ENCODE results near the gene ICA1. TPM values are rescaled to one million over a fixed set of nuclear protein-coding genes. Genes with fewer than 3 reads are reported as not detected.
"Not testable (repeated sequence)": the region's sequence is repeated elsewhere in the genome, so short reads cannot be mapped to it uniquely, and the experiment has no call there.

The ICA1 gene
- total RNA-seq, 1 donor from 2014 or later: 28.4 TPM

- DNase-seq (ENCODE audit: low read depth in 2 of 2): no peak
These were observed 1.1 kb upstream of the ICA1 start for GRCh38 chr7:8263048-8263447.

- peak; percentile 63 to 72 for DNase-seq (ENCODE audit: low read depth in 2 of 2)
These were observed 884 bp downstream of the ICA1 start for GRCh38 chr7:8260871-8261694.

- no peak for DNase-seq (ENCODE audit: low read depth in 2 of 2)
These were observed 2.3 kb downstream of the ICA1 start for GRCh38 chr7:8259586-8260222.

- no peak for DNase-seq (ENCODE audit: low read depth in 2 of 2)
These were observed 3.2 kb downstream of the ICA1 start for GRCh38 chr7:8258734-8259133.

- DNase-seq (ENCODE audit: low read depth in 2 of 2): no peak
These were observed 3.8 kb downstream of the ICA1 start for GRCh38 chr7:8258166-8258565.

GRCh38 chr7:8255680-8256655, 6.0 kb downstream of the ICA1 start:
- no peak for DNase-seq (ENCODE audit: low read depth in 2 of 2)

- DNase-seq (ENCODE audit: low read depth in 2 of 2): no peak
These were observed 7.3 kb downstream of the ICA1 start for GRCh38 chr7:8254667-8255066.

GRCh38 chr7:8254215-8254614, 7.8 kb downstream of the ICA1 start:
- no peak for DNase-seq (ENCODE audit: low read depth in 2 of 2)

GRCh38 chr7:8251195-8251594, 10.8 kb downstream of the ICA1 start:
- no peak for DNase-seq (ENCODE audit: low read depth in 2 of 2)

GRCh38 chr7:8250547-8250946, 11.4 kb downstream of the ICA1 start:
- DNase-seq (ENCODE audit: low read depth in 2 of 2): no peak

GRCh38 chr7:8249121-8249520, 12.8 kb downstream of the ICA1 start:
- DNase-seq (ENCODE audit: low read depth in 2 of 2): peak in 1 of 2 donors; percentile 41

GRCh38 chr7:8246020-8246419, 15.9 kb downstream of the ICA1 start:
- no peak for DNase-seq (ENCODE audit: low read depth in 2 of 2)

GRCh38 chr7:8245032-8245431, 16.9 kb downstream of the ICA1 start:
- not testable (repeated sequence) for DNase-seq (ENCODE audit: low read depth in 2 of 2)

- DNase-seq (ENCODE audit: low read depth in 2 of 2): not testable (repeated sequence)
These were observed 18.9 kb downstream of the ICA1 start for GRCh38 chr7:8243059-8243458.

GRCh38 chr7:8239702-8240362, 22.1 kb downstream of the ICA1 start:
- DNase-seq (ENCODE audit: low read depth in 2 of 2): not testable (repeated sequence)

GRCh38 chr7:8236780-8237407, 25.1 kb downstream of the ICA1 start:
- no peak for DNase-seq (ENCODE audit: low read depth in 2 of 2)

- no peak for DNase-seq (ENCODE audit: low read depth in 2 of 2)
These were observed 28.7 kb downstream of the ICA1 start for GRCh38 chr7:8232999-8233847.

GRCh38 chr7:8229927-8230326, 32.0 kb downstream of the ICA1 start:
- no peak for DNase-seq (ENCODE audit: low read depth in 2 of 2)

GRCh38 chr7:8228766-8229674, 32.9 kb downstream of the ICA1 start:
- DNase-seq (ENCODE audit: low read depth in 2 of 2): no peak
